ENCODE results near the gene P3H3.

DNA sequence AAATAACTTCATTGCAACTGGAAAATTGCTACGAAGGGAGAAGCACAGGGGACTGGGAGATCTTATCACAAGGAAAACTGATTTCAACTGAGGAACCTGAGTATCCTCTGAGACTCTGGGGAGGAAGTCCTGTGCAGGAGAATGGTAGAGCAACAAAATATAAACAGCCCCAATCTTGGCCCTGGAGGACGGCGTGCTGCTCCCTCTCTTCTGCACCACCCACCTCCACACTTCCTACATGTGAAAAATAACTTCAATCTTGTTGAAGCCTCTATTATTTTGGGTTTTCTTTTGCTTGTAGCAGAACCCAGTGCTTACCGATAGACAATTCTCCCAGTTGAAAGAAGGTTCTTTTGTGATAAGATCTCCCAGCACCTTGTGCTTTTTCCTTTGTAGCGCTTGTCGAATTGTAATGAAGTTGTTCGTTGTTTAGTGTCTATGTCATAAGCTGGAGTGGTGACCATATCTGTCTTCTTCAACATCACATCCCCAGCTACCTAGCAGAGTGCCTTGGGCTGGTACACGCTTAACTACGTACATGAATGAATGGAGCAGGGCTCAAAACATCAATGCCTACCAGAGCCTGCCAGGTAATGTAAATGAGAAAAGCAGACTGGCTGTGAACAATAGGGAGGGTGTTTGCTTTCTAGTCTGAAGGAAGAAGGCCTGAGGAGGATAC is 41.7 kb upstream of the P3H3 start:
- TF ChIP-seq POLR2A (IDR thresholded peaks at IDR 0.05): no peak
- TF ChIP-seq, protein P1, sequence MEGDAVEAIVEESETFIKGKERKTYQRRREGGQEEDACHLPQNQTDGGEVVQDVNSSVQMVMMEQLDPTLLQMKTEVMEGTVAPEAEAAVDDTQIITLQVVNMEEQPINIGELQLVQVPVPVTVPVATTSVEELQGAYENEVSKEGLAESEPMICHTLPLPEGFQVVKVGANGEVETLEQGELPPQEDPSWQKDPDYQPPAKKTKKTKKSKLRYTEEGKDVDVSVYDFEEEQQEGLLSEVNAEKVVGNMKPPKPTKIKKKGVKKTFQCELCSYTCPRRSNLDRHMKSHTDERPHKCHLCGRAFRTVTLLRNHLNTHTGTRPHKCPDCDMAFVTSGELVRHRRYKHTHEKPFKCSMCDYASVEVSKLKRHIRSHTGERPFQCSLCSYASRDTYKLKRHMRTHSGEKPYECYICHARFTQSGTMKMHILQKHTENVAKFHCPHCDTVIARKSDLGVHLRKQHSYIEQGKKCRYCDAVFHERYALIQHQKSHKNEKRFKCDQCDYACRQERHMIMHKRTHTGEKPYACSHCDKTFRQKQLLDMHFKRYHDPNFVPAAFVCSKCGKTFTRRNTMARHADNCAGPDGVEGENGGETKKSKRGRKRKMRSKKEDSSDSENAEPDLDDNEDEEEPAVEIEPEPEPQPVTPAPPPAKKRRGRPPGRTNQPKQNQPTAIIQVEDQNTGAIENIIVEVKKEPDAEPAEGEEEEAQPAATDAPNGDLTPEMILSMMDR (IDR thresholded peaks at IDR 0.05): no peak

All from esophagus squamous epithelium (tissue), 4 donors.